Epithelial cell of esophagus (primary cell): ENCODE measurements around the gene GJB2.
A peak's percentile ranks its signal among the peaks of the same experiment; 100 is the strongest.

Experiments
- DNase-seq: peaks from one replicate; pipeline ENCODE4 v3.0.0; 2010; ENCODE audit warnings: low read depth
- H3K4me3 ChIP-seq: 2 replicates; pipeline ENCODE4 v1.5.1; 2011; ENCODE audit warnings: mild to moderate bottlenecking, low read length, control low read depth
- CTCF ChIP-seq: IDR thresholded peaks from 2 replicates; pipeline ENCODE4 v1.5.1; 2011; ENCODE audit warnings: low read depth, mild to moderate bottlenecking, low read length, control low read depth, inconsistent platforms; ENCODE audit not compliant: insufficient read depth; ENCODE audit errors: missing control alignments

GJB2 gene

GRCh38 chr13:20170921-20171320 lies 21.8 kb downstream of the GJB2 start:
- no peak for TF ChIP-seq CTCF
- DNase-seq: no peak
- H3K4me3 ChIP-seq: no peak overlapping the region

GRCh38 chr13:20168396-20168795 lies 24.3 kb downstream of the GJB2 start:
- DNase-seq: no peak
- no peak for TF ChIP-seq CTCF
- no peak overlapping the region for H3K4me3 ChIP-seq

- no peak overlapping the region for H3K4me3 ChIP-seq
- TF ChIP-seq CTCF: no peak
- peak; percentile 56 for DNase-seq
Observed at GRCh38 chr13:20165417-20166257, 27.1 kb downstream of the GJB2 start.

- TF ChIP-seq CTCF: no peak
- no peak for DNase-seq
- no peak overlapping the region for H3K4me3 ChIP-seq
Observed at GRCh38 chr13:20161951-20162300, 30.8 kb downstream of the GJB2 start.

GRCh38 chr13:20161275-20161950 lies 31.3 kb downstream of the GJB2 start:
- DNase-seq: no peak
- no peak for TF ChIP-seq CTCF
- H3K4me3 ChIP-seq: peak overlapping the region; percentile 42

GRCh38 chr13:20160306-20161274 lies 32.1 kb downstream of the GJB2 start, which contains the start of gene GJA3:
Gene GJA3, minus strand, starts transcription at chr13:20161052. Its CDS starts 17,764 bp downstream, at chr13:20143288.
- H3K4me3 ChIP-seq: peak within 1 kb of the TSS; percentile 42
- no peak for TF ChIP-seq CTCF
- peak; percentile 73 for DNase-seq
